Psoas muscle (tissue), 8 donors: Measurements from ENCODE around the gene IL31. TPM values are rescaled to one million over a fixed set of nuclear protein-coding genes. Genes with fewer than 3 reads are reported as not detected.

ENCODE experiments used
- ATAC-seq, 4 donors: fragments of 200-7000 bp; cut with Tn5 transposase; one replicate each; pipeline ENCODE4 v1.9.1; 2020; ENCODE audit warnings: moderate library complexity in 3 of 4, mild to moderate bottlenecking in 2 of 4
- DNase-seq, 2 donors: peaks; one replicate each; pipeline ENCODE4 v3.0.0-alpha.2; 2020
- H3K27ac ChIP-seq: fragments of 200-600 bp; one replicate; pipeline ENCODE4 v1.8.0; 2022
- H3K27me3 ChIP-seq, 3 donors: fragments of 200-600 bp in 1 of 3; one replicate each; pipeline versions ENCODE4 v1.6.1 to v1.8.0; 2013 to 2022; ENCODE audit warnings: low read length in 2 of 3, mild to moderate bottlenecking in 2 of 3, moderate library complexity in 1 of 3; ENCODE audit not compliant: insufficient read depth in 3 of 3
- H3K36me3 ChIP-seq, 2 donors: fragments of 200-600 bp in 1 of 2; one replicate each; pipeline versions ENCODE4 v1.6.1 to v1.8.0; 2013 to 2022; ENCODE audit warnings: low read depth in 1 of 2, mild to moderate bottlenecking in 1 of 2, moderate library complexity in 1 of 2; ENCODE audit not compliant: insufficient read depth in 1 of 2
- H3K4me1 ChIP-seq: fragments of 200-600 bp; one replicate; pipeline ENCODE4 v1.8.0; 2022
- H3K4me3 ChIP-seq: fragments of 200-600 bp; one replicate; pipeline ENCODE4 v1.8.0; 2022; ENCODE audit warnings: mild to moderate bottlenecking
- H3K9me3 ChIP-seq: fragments of 200-600 bp; one replicate; pipeline ENCODE4 v1.8.0; 2022
- CTCF ChIP-seq: fragments of 200-600 bp; IDR thresholded peaks from one replicate; pipeline ENCODE4 v1.8.0; 2022; ENCODE audit warnings: antibody characterized with exemption
- WGBS, 3 donors: extraction: QIAGEN DNeasy Blood & Tissue Kit; methylation state at CpG; one replicate each; pipeline versions ENCODE4 v1.1.6 to v1.1.7; 2013; 5-methylcytosine and 5-hydroxymethylcytosine counted together
- intact Hi-C, 2 donors: fragments of 100-400 bp; cut with DNase I; formaldehyde crosslinking; loops; one replicate each; pipeline versions ENCODE4 v1.11.0 to v1.14.2; 2022
- polyA plus RNA-seq, 3 donors: library from polyadenylated mRNA; stranded (reverse); fragments of 200-250 nt; gene quantifications; one replicate each; pipeline ENCODE4 v1.2.3, GENCODE V29; 2013
- total RNA-seq, 4 donors: library from RNA; stranded (reverse); fragmentation: NEBNext Ultra II Directional in 2 of 4; extraction: Animal tissue kit (Norgen Biotek cat#: 25700) in 2 of 4; gene quantifications; one replicate each; pipeline versions ENCODE4 v1.2.1 to v1.2.4, GENCODE V29; 2021 to 2023
- donor health status: healthy with polysubstance abuse.
- donor health status: DM: no; HTN: no; CAD: no; lungs with moderate emphysema.
- donor health status: Bipolar disorder and iron deficiency.
- donor health status: healthy.
- donor health status: DM: yes; HTN: yes; CAD: no.
- donor health status: DM: no; HTN: no; CAD: no.
- donor health status: DM: no; HTN: no; CAD: no.
- donor health status: DM: yes; HTN: yes; CAD: no.

Gene IL31
- total and polyA plus RNA-seq, 7 donors: not detected

GRCh38 chr12:122201381-122201780 lies 27.4 kb upstream of the IL31 start:
- Histone ChIP-seq H3K4me1 (peaks cover 7% of the 10 kb centered on the region), H3K9me3 (no peaks in the 10 kb centered on the region), H3K36me3 (no peaks in the 10 kb centered on the region), H3K27ac (no peak overlapping the region), H3K27me3 (peaks cover 0 to 52% (median 23%) of the 10 kb centered on the region in 3 donors), H3K4me3 (no peak overlapping the region)
- DNase-seq: no peak
- TF ChIP-seq CTCF: no peak
- 83 to 98% (median 89%) methylated on average over 5 of the region's 5 CpGs for WGBS, 3 donors
- intact Hi-C loops: loop anchor here in 1 of 2 donors (10.0 kb wide), 1 partner anchor 277 kb away; no protein-coding TSS in a partner anchor
- no peak for ATAC-seq

GRCh38 chr12:122200541-122201175 lies 26.6 kb upstream of the IL31 start:
- Histone ChIP-seq H3K36me3 (no peaks in the 10 kb centered on the region), H3K4me1 (peaks cover 7% of the 10 kb centered on the region), H3K9me3 (no peaks in the 10 kb centered on the region), H3K27ac (no peak overlapping the region), H3K4me3 (no peak overlapping the region), H3K27me3 (peaks cover 0 to 52% (median 23%) of the 10 kb centered on the region in 3 donors)
- intact Hi-C loops: loop anchor here in 1 of 2 donors (10.0 kb wide), 1 partner anchor 276 kb away; no protein-coding TSS in a partner anchor
- no peak for TF ChIP-seq CTCF
- ATAC-seq (no peak), DNase-seq (no peak)
- 70 to 74% (median 70%) methylated on average over 23 to 24 of the region's 24 CpGs for WGBS, 3 donors

GRCh38 chr12:122199484-122200355 lies 25.7 kb upstream of the IL31 start:
- no peaks in the 10 kb centered on the region for H3K36me3 ChIP-seq
- no peak for TF ChIP-seq CTCF
- no peak overlapping the region for H3K4me3 ChIP-seq
- DNase-seq (no peak), ATAC-seq (no peak)
- peaks cover 7% of the 10 kb centered on the region for H3K4me1 ChIP-seq
- intact Hi-C loops: loop anchor here (5.0 to 10.0 kb wide), 2 partner anchors 142 to 275 kb away; no protein-coding TSS in a partner anchor
- peaks cover 0 to 43% (median 18%) of the 10 kb centered on the region in 3 donors for H3K27me3 ChIP-seq
- H3K9me3 ChIP-seq: no peaks in the 10 kb centered on the region
- H3K27ac ChIP-seq: no peak overlapping the region
- WGBS, 3 donors: 86 to 88% (median 86%) methylated on average over 29 of the region's 29 CpGs

GRCh38 chr12:122197612-122197966 lies 23.6 kb upstream of the IL31 start:
- Histone ChIP-seq H3K27me3 (peaks cover 0 to 21% (median 4%) of the 10 kb centered on the region in 3 donors), H3K9me3 (no peaks in the 10 kb centered on the region), H3K27ac (no peak overlapping the region), H3K4me1 (peaks cover 7% of the 10 kb centered on the region), H3K36me3 (no peaks in the 10 kb centered on the region), H3K4me3 (no peak overlapping the region)
- intact Hi-C loops: loop anchor here in 1 of 2 donors (5.0 kb wide), 1 partner anchor 140 kb away; no protein-coding TSS in a partner anchor
- ATAC-seq (peak in 1 of 4 donors; percentile 46), DNase-seq (no peak)
- WGBS, 3 donors: 25 to 52% (median 48%) methylated on average over 1 of the region's 1 CpG
- no peak for TF ChIP-seq CTCF
